Measurements from ENCODE around the gene PRPSAP1.

Gene PRPSAP1

GRCh38 chr17:76265624-76266243 lies 88.0 kb downstream of the PRPSAP1 start:
- no peak for DNase-seq (ENCODE audit: low read depth, low spot score)

GRCh38 chr17:76264755-76265623 lies 88.7 kb downstream of the PRPSAP1 start, which contains the start of gene UBALD2:
Gene UBALD2, plus strand, starts transcription at chr17:76265348. Its CDS starts 158 bp downstream, at chr17:76265506.
- DNase-seq (ENCODE audit: low read depth, low spot score) = peak; percentile 96

- no peak for DNase-seq (ENCODE audit: low read depth, low spot score)
Observed at GRCh38 chr17:76264425-76264754, 89.3 kb downstream of the PRPSAP1 start.

GRCh38 chr17:76263896-76264295 lies 89.8 kb downstream of the PRPSAP1 start:
- no peak for DNase-seq (ENCODE audit: low read depth, low spot score)

GRCh38 chr17:76262732-76263344 lies 90.9 kb downstream of the PRPSAP1 start:
- DNase-seq (ENCODE audit: low read depth, low spot score) = no peak

GRCh38 chr17:76261421-76262215 lies 92.1 kb downstream of the PRPSAP1 start:
- no peak for DNase-seq (ENCODE audit: low read depth, low spot score)

GRCh38 chr17:76260669-76261068 lies 93.0 kb downstream of the PRPSAP1 start:
- DNase-seq (ENCODE audit: low read depth, low spot score) = no peak

GRCh38 chr17:76260220-76260619 lies 93.5 kb downstream of the PRPSAP1 start:
- no peak for DNase-seq (ENCODE audit: low read depth, low spot score)
